Activated B cell treated with CpG ODN at 0.5 μM for 24 hours (primary cell): ENCODE measurements around the gene SELPLG. TPM values are rescaled to one million over a fixed set of nuclear protein-coding genes. Genes with fewer than 3 reads are reported as not detected.

Experiments used
- ATAC-seq: fragments of 200-7000 bp; cut with Tn5 transposase; one replicate; pipeline ENCODE4 v1.10.0; 2021; ENCODE audit warnings: low read depth, mild to moderate bottlenecking, moderate library complexity
- CTCF ChIA-PET: fragments of 350-600 bp; sonication (Branson Sonifier 250); formaldehyde crosslinking; loops from one replicate; lab custom pipeline; 2021; ENCODE audit warnings: antibody characterized with exemption; lab: Charles Lee
- POLR2A ChIA-PET: fragments of 350-600 bp; sonication (Branson Sonifier 250); formaldehyde crosslinking; loops from one replicate; lab custom pipeline; 2021; ENCODE audit warnings: antibody characterized with exemption; lab: Charles Lee
- DNase-seq: peaks from one replicate; pipeline ENCODE4 v3.0.0; 2022
- H3K27ac Mint-ChIP-seq: one replicate; pipeline ENCODE4 v1.8.0; 2020; ENCODE audit warnings: mixed read lengths
- H3K27me3 Mint-ChIP-seq: one replicate; pipeline ENCODE4 v1.8.0; 2021; ENCODE audit warnings: mixed read lengths
- H3K36me3 Mint-ChIP-seq: one replicate; pipeline ENCODE4 v1.8.0; 2021; ENCODE audit warnings: low read depth, mixed read lengths
- H3K4me1 Mint-ChIP-seq: one replicate; pipeline ENCODE4 v1.8.0; 2021; ENCODE audit warnings: mixed read lengths
- H3K4me3 Mint-ChIP-seq: one replicate; pipeline ENCODE4 v1.8.0; 2020; ENCODE audit warnings: mild to moderate bottlenecking, mixed read lengths
- H3K9me3 Mint-ChIP-seq: one replicate; pipeline ENCODE4 v1.8.0; 2020; ENCODE audit warnings: mixed read lengths
- intact Hi-C: fragments of 100-400 bp; cut with micrococcal nuclease; formaldehyde crosslinking; loops from one replicate; pipeline ENCODE4 v1.15.1; 2024
- total RNA-seq: library from RNA; stranded (reverse); gene quantifications from 2 replicates; pipeline ENCODE4 v1.2.3, GENCODE V29; 2022
- TF ChIP-seq, protein P1 (sequence below): fragments of 200-600 bp; IDR thresholded peaks from one replicate; pipeline ENCODE4 v1.8.0; 2022; ENCODE audit warnings: antibody characterized with exemption, mild to moderate bottlenecking

The SELPLG gene
- total RNA-seq, 1 donor from 2014 or later, result 1.8 TPM

GRCh38 chr12:108610856-108611605 lies 22.7 kb downstream of the SELPLG start:
- no peak overlapping the region for H3K4me3 Mint-ChIP-seq
- H3K9me3 Mint-ChIP-seq, result no peaks in the 10 kb centered on the region
- ChIA-PET CTCF (interaction anchor here (0.9 to 2.7 kb wide), 3 partner anchors 7 to 38 kb away, joined by 3 to 11 read pairs (median 3); no protein-coding TSS in a partner anchor), POLR2A (no interaction called here)
- intact Hi-C loops, result no loop called here
- no peaks in the 10 kb centered on the region for H3K36me3 Mint-ChIP-seq
- H3K4me1 Mint-ChIP-seq, result peaks cover 43% of the 10 kb centered on the region
- peaks cover 8% of the 10 kb centered on the region for H3K27me3 Mint-ChIP-seq
- DNase-seq (no peak), ATAC-seq (no peak)
- TF ChIP-seq, protein P1, sequence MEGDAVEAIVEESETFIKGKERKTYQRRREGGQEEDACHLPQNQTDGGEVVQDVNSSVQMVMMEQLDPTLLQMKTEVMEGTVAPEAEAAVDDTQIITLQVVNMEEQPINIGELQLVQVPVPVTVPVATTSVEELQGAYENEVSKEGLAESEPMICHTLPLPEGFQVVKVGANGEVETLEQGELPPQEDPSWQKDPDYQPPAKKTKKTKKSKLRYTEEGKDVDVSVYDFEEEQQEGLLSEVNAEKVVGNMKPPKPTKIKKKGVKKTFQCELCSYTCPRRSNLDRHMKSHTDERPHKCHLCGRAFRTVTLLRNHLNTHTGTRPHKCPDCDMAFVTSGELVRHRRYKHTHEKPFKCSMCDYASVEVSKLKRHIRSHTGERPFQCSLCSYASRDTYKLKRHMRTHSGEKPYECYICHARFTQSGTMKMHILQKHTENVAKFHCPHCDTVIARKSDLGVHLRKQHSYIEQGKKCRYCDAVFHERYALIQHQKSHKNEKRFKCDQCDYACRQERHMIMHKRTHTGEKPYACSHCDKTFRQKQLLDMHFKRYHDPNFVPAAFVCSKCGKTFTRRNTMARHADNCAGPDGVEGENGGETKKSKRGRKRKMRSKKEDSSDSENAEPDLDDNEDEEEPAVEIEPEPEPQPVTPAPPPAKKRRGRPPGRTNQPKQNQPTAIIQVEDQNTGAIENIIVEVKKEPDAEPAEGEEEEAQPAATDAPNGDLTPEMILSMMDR, result no peak
- H3K27ac Mint-ChIP-seq, result no peak overlapping the region

GRCh38 chr12:108610336-108610815 lies 23.3 kb downstream of the SELPLG start:
- H3K4me3 Mint-ChIP-seq, result no peak overlapping the region
- DNase-seq (no peak), ATAC-seq (no peak)
- ChIA-PET CTCF (interaction anchor here (1.3 to 2.7 kb wide), 2 partner anchors 8 to 37 kb away, joined by 3 to 11 read pairs; no protein-coding TSS in a partner anchor), POLR2A (no interaction called here)
- no peaks in the 10 kb centered on the region for H3K36me3 Mint-ChIP-seq
- H3K9me3 Mint-ChIP-seq, result no peaks in the 10 kb centered on the region
- peaks cover 38% of the 10 kb centered on the region for H3K4me1 Mint-ChIP-seq
- TF ChIP-seq, protein P1, result no peak
- intact Hi-C loops, result no loop called here
- no peak overlapping the region for H3K27ac Mint-ChIP-seq
- H3K27me3 Mint-ChIP-seq, result peaks cover 8% of the 10 kb centered on the region

DNA sequence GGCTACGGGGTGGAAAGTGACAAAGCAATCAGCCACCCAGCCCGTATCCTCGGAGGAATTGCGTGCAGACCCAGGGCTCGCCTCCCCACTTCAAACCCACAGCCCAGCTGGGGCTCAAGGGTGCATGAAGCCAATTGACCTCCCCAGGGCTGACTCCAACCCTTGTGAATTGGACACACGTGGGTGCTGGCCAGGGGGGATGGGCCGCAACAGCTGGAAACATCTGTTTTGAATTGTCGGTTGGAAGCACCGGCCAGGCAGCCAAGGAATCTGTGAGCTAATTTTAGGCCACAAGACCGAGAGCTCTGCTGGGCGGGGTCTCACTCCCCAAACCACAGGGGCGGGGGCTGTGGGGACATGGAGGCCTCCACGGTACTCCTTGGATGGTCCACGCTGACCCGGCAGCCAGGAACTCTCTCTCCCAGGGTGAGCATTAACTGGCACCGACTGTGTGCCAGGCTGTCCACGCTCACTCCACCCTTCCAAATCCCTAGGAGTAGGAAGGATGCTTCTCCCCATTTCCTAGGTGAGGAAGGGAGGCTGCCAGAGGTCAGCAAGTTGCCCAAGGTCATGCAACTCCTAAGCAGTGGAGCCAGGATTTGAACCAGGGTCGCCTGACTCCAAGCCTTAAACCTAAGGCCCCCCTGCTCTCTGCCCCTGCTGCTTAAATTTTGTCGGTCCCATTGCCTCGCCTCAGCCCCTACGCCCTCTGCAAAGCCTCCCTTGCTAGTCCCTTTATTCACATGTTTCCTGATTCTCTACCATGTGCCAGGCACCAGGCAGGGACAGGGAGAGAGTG lies 24.0 kb downstream of the SELPLG start:
- Mint-ChIP-seq H3K36me3 (no peaks in the 10 kb centered on the region), H3K27ac (no peak overlapping the region), H3K4me3 (no peak overlapping the region), H3K27me3 (peaks cover 8% of the 10 kb centered on the region), H3K4me1 (peaks cover 31% of the 10 kb centered on the region), H3K9me3 (no peaks in the 10 kb centered on the region)
- ChIA-PET POLR2A (interaction anchor here (0.5 to 0.8 kb wide), 2 partner anchors 43 to 494 kb away, joined by 3 to 5 read pairs; no protein-coding TSS in a partner anchor), CTCF (interaction anchor here (1.3 to 2.7 kb wide), 2 partner anchors 9 to 37 kb away, joined by 3 to 11 read pairs; no protein-coding TSS in a partner anchor)
- intact Hi-C loops, result no loop called here
- TF ChIP-seq, protein P1, result no peak
- DNase-seq, result no peak
- peak; percentile 21 for ATAC-seq

DNA sequence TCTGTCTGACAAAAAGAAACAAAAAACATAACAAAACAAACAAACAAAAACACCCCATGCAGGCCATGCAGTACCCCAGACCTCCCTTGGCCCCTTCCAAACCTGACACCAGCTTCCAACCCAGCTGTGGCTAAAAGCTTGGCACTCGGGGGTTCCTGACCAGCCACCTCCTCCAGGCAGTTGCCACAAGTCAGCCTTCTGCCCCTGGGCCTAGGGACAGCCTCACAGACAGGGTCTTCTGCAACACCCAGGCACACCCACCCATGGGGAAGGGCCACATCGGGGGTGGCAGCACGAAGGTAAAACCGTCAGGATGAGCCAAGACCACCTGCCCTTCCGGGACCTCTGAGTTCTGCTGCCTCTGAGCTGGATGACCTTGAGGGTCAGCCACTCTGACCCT lies 25.1 kb downstream of the SELPLG start:
- Mint-ChIP-seq H3K4me1 (peaks cover 22% of the 10 kb centered on the region), H3K36me3 (no peaks in the 10 kb centered on the region), H3K9me3 (no peaks in the 10 kb centered on the region), H3K4me3 (no peak overlapping the region), H3K27me3 (peaks cover 8% of the 10 kb centered on the region), H3K27ac (no peak overlapping the region)
- DNase-seq, result no peak
- ChIA-PET POLR2A (no interaction called here), CTCF (interaction anchor here (2.7 kb wide), 1 partner anchor 10 kb away, joined by 11 read pairs; no protein-coding TSS in a partner anchor)
- TF ChIP-seq, protein P1, result no peak
- no peak for ATAC-seq
- intact Hi-C loops, result no loop called here
